HepG2 (cell line): Measurements from ENCODE around the gene MYADML2. TPM values are rescaled to one million over a fixed set of nuclear protein-coding genes. Genes with fewer than 3 reads are reported as not detected.
A peak's percentile ranks its signal among the peaks of the same experiment; 100 is the strongest.

ENCODE experiments used
- BRD4 ChIP-seq: sonication (generic); formaldehyde crosslinking; IDR thresholded peaks from 2 replicates; pipeline ENCODE4 v1.4.0; 2020; ENCODE audit warnings: missing genetic modification reagents
- HDAC2 ChIP-seq: sonication (generic); formaldehyde crosslinking; IDR thresholded peaks from 2 replicates; pipeline ENCODE4 v1.4.0; 2020; ENCODE audit warnings: missing genetic modification reagents
- KAT2B ChIP-seq: fragments of 150-350 bp; IDR thresholded peaks from 2 replicates; pipeline ENCODE4 v1.6.1; 2014; ENCODE audit warnings: low read depth, low read length, borderline replicate concordance
- RBM22 ChIP-seq: fragments of 200-400 bp; formaldehyde crosslinking; optimal IDR thresholded peaks from 2 replicates; pipeline ENCODE3; 2017; ENCODE audit warnings: mild to moderate bottlenecking, low read length, moderate library complexity
- RBM39 ChIP-seq: fragments of 200-400 bp; formaldehyde crosslinking; IDR thresholded peaks from one replicate; pipeline ENCODE4 v1.6.1; 2018; ENCODE audit warnings: antibody characterized with exemption, mild to moderate bottlenecking, low read depth, low read length; ENCODE audit not compliant: poor library complexity, severe bottlenecking
- SIX4 ChIP-seq: sonication (generic); formaldehyde crosslinking; IDR thresholded peaks from 2 replicates; pipeline ENCODE4 v1.4.0; 2020; ENCODE audit warnings: missing genetic modification reagents
- SOX5 ChIP-seq: IDR thresholded peaks from 2 replicates; pipeline ENCODE4 v1.6.1; 2016; ENCODE audit warnings: borderline replicate concordance
- TOPORS ChIP-seq: sonication (generic); formaldehyde crosslinking; IDR thresholded peaks from 2 replicates; pipeline ENCODE4 v1.8.0; 2023; ENCODE audit warnings: mild to moderate bottlenecking, missing genetic modification reagents
- WIZ ChIP-seq: sonication (generic); formaldehyde crosslinking; IDR thresholded peaks from 2 replicates; pipeline ENCODE4 v1.5.1; 2020; ENCODE audit warnings: mild to moderate bottlenecking, missing genetic modification reagents
- ZFAT ChIP-seq: sonication (generic); formaldehyde crosslinking; conservative IDR thresholded peaks from 2 replicates; pipeline ENCODE4 v1.8.1; 2023; ENCODE audit warnings: missing genetic modification reagents, inconsistent platforms
- ZNF143 ChIP-seq: sonication (generic); formaldehyde crosslinking; IDR thresholded peaks from 2 replicates; pipeline ENCODE4 v1.4.0; 2020; ENCODE audit warnings: missing genetic modification reagents
- ZNF260 ChIP-seq: sonication (generic); formaldehyde crosslinking; IDR thresholded peaks from 2 replicates; pipeline ENCODE4 v1.4.0; 2020; ENCODE audit warnings: missing genetic modification reagents, low read depth, mild to moderate bottlenecking, borderline replicate concordance
- ZNF3 ChIP-seq: IDR thresholded peaks from 2 replicates; pipeline ENCODE4 v1.7.0; 2017; ENCODE audit warnings: inconsistent platforms
- ZNF713 ChIP-seq: sonication (generic); formaldehyde crosslinking; IDR thresholded peaks from 2 replicates; pipeline ENCODE4 v1.4.0; 2020; ENCODE audit warnings: mild to moderate bottlenecking, missing genetic modification reagents
- ZNF883 ChIP-seq: sonication (generic); formaldehyde crosslinking; IDR thresholded peaks from 2 replicates; pipeline ENCODE4 v1.5.1; 2020; ENCODE audit warnings: mild to moderate bottlenecking, missing genetic modification reagents; ENCODE audit errors: not compliant biosample characterization
- polyA plus RNA-seq, 8 experiments: library from polyadenylated mRNA; depleted of rRNA in 3 of 8; stranded (reverse) in 7 of 8; unstranded in 1 of 8; fragments of >200 nt; fragmentation: Illumina TruSeq in 4 of 8; extraction: Trizol in 4 of 8; gene quantifications; 2 replicates each; pipeline versions ENCODE4 v1.2.1 to v1.2.3, GENCODE V29; 2011 to 2016; ENCODE audit warnings: low read depth in 4 of 8, missing spikeins in 1 of 8, mixed read lengths in 1 of 8; ENCODE audit not compliant: insufficient read depth in 1 of 8
- total RNA-seq, 5 experiments: library from RNA; depleted of rRNA; stranded (reverse); fragments of >200 nt; fragmentation: Illumina TruSeq; extraction: Trizol; gene quantifications; 2 replicates each; pipeline ENCODE4 v1.2.3, GENCODE V29; 2016; ENCODE audit warnings: low read depth in 1 of 5
- TF ChIP-seq, protein P1 (sequence below): IDR thresholded peaks from 2 replicates; pipeline ENCODE4 v1.6.1; 2016; ENCODE audit warnings: low read depth, borderline replicate concordance
- TF ChIP-seq, protein P2 (sequence below): sonication (generic); formaldehyde crosslinking; IDR thresholded peaks from 2 replicates; pipeline ENCODE4 v1.8.0; 2022; ENCODE audit warnings: mild to moderate bottlenecking, missing genetic modification reagents, moderate library complexity
- TF ChIP-seq, protein P3 (sequence below): sonication (generic); formaldehyde crosslinking; IDR thresholded peaks from 2 replicates; pipeline ENCODE4 v1.9.0; 2021; ENCODE audit warnings: missing genetic modification reagents, borderline replicate concordance
- TF ChIP-seq, protein P4 (sequence below): sonication (generic); formaldehyde crosslinking; IDR thresholded peaks from 2 replicates; pipeline ENCODE4 v1.5.1; 2020; ENCODE audit warnings: missing genetic modification reagents, mild to moderate bottlenecking, borderline replicate concordance
- TF ChIP-seq, protein P5 (sequence below): sonication (generic); formaldehyde crosslinking; IDR thresholded peaks from 2 replicates; pipeline ENCODE4 v1.5.0; 2020; ENCODE audit warnings: missing genetic modification reagents
- TF ChIP-seq, protein P6 (sequence below): sonication (generic); formaldehyde crosslinking; IDR thresholded peaks from 2 replicates; pipeline ENCODE4 v1.4.0; 2020; ENCODE audit warnings: mild to moderate bottlenecking, missing genetic modification reagents

Gene MYADML2
- total and polyA plus RNA-seq, 2 of the 13 experiments (the other 11 are each of a cell fraction or from before 2014, with no cell fraction given) = not detected

DNA sequence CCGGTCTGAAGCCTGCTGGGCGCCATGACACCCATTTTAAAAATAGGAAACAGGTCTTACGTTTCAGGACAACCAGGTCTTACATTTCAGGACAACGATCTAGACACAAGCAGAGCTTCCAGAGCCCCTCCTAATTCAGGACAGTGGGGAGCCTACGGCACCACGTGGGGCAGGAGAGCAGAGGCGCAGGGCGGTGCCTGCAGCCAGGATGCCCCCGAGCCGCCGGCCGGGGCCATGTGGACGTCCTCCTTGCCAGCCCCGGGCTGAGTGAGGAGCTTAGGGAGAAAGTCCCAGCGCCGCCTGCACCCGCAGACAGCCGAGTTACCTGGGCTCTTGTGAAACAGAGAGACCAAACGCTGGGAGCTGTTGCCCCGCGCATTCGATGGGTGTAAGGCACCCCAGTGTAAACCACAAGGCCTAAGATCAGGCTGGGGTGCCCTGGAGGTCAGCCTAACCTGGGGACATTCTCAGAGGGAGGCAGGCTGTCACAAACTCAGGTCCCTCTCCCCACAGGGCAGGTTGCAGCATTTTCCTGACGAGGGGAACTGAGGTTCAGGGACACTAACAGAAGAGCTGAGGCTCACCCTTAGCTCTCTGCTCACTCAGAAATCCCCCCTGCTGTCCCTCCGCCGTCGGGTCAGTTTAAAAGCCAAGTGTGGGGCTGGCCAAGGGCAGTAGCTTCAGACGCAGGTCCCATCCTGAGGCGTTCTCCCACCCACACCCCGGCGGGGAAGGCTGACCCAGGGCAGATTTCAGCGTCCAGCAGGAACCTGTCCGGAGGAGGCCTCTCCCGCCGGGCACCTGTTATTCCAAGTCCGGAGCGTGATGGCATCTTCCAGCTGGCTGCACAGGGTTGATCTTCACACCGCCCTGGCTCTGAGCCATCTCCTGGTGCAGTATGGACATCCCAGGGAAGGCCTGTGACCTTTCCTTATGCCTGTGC is 15.7 kb upstream of the MYADML2 start (continued):
- TF ChIP-seq, protein P1, sequence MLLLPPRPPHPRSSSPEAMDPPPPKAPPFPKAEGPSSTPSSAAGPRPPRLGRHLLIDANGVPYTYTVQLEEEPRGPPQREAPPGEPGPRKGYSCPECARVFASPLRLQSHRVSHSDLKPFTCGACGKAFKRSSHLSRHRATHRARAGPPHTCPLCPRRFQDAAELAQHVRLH (CRISPR knock-in tag) = no peak
- TF ChIP-seq, protein P2, sequence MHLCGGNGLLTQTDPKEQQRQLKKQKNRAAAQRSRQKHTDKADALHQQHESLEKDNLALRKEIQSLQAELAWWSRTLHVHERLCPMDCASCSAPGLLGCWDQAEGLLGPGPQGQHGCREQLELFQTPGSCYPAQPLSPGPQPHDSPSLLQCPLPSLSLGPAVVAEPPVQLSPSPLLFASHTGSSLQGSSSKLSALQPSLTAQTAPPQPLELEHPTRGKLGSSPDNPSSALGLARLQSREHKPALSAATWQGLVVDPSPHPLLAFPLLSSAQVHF = no peak
- TF ChIP-seq SOX5 (no peak), HDAC2 (CRISPR knock-in tag) (peak; percentile 12; the same call in 1 of the 2 replicates), ZNF143 (CRISPR knock-in tag) (no peak), RBM22 (peak; percentile 71), ZNF260 (CRISPR knock-in tag) (no peak), TOPORS (no peak), BRD4 (CRISPR knock-in tag) (no peak), ZNF713 (CRISPR knock-in tag) (no peak), RBM39 (peak; percentile 29), SIX4 (CRISPR knock-in tag) (no peak), ZFAT (no peak), WIZ (CRISPR knock-in tag) (0 out of 2 replicates have a peak, but pooled peaks have one; percentile 33), KAT2B (no peak), ZNF883 (CRISPR knock-in tag) (peak; percentile 25), ZNF3 (CRISPR knock-in tag) (peak; percentile 4; the same call in 1 of the 2 replicates)
- TF ChIP-seq, protein P3, sequence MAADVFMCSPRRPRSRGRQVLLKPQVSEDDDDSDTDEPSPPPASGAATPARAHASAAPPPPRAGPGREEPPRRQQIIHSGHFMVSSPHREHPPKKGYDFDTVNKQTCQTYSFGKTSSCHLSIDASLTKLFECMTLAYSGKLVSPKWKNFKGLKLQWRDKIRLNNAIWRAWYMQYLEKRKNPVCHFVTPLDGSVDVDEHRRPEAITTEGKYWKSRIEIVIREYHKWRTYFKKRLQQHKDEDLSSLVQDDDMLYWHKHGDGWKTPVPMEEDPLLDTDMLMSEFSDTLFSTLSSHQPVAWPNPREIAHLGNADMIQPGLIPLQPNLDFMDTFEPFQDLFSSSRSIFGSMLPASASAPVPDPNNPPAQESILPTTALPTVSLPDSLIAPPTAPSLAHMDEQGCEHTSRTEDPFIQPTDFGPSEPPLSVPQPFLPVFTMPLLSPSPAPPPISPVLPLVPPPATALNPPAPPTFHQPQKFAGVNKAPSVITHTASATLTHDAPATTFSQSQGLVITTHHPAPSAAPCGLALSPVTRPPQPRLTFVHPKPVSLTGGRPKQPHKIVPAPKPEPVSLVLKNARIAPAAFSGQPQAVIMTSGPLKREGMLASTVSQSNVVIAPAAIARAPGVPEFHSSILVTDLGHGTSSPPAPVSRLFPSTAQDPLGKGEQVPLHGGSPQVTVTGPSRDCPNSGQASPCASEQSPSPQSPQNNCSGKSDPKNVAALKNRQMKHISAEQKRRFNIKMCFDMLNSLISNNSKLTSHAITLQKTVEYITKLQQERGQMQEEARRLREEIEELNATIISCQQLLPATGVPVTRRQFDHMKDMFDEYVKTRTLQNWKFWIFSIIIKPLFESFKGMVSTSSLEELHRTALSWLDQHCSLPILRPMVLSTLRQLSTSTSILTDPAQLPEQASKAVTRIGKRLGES (CRISPR knock-in tag) = no peak
- TF ChIP-seq, protein P4, sequence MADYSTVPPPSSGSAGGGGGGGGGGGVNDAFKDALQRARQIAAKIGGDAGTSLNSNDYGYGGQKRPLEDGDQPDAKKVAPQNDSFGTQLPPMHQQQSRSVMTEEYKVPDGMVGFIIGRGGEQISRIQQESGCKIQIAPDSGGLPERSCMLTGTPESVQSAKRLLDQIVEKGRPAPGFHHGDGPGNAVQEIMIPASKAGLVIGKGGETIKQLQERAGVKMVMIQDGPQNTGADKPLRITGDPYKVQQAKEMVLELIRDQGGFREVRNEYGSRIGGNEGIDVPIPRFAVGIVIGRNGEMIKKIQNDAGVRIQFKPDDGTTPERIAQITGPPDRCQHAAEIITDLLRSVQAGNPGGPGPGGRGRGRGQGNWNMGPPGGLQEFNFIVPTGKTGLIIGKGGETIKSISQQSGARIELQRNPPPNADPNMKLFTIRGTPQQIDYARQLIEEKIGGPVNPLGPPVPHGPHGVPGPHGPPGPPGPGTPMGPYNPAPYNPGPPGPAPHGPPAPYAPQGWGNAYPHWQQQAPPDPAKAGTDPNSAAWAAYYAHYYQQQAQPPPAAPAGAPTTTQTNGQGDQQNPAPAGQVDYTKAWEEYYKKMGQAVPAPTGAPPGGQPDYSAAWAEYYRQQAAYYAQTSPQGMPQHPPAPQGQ (CRISPR knock-in tag) = no peak
- TF ChIP-seq, protein P5, sequence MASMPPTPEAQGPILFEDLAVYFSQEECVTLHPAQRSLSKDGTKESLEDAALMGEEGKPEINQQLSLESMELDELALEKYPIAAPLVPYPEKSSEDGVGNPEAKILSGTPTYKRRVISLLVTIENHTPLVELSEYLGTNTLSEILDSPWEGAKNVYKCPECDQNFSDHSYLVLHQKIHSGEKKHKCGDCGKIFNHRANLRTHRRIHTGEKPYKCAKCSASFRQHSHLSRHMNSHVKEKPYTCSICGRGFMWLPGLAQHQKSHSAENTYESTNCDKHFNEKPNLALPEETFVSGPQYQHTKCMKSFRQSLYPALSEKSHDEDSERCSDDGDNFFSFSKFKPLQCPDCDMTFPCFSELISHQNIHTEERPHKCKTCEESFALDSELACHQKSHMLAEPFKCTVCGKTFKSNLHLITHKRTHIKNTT (CRISPR knock-in tag) = no peak
- TF ChIP-seq, protein P6, sequence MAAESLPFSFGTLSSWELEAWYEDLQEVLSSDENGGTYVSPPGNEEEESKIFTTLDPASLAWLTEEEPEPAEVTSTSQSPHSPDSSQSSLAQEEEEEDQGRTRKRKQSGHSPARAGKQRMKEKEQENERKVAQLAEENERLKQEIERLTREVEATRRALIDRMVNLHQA (CRISPR knock-in tag) = no peak
